SU-DHL-6 (cell line): ENCODE measurements around the gene UBE2D2.

ENCODE experiments used
- H2AFZ ChIP-seq: fragments of 200-600 bp; sonication (generic); 2 replicates; pipeline ENCODE4 v1.6.1; 2014; ENCODE audit warnings: low read depth, mild to moderate bottlenecking, moderate library complexity, mixed read lengths, antibody characterized with exemption, low read length; ENCODE audit not compliant: severe bottlenecking
- H3F3A ChIP-seq: fragments of 200-600 bp; shearing (Covaris generic); 2 replicates; pipeline ENCODE4 v1.6.0; 2016; ENCODE audit warnings: antibody characterized with exemption, mild to moderate bottlenecking; ENCODE audit not compliant: insufficient read depth
- H3K27ac ChIP-seq: fragments of 200-600 bp; sonication (generic); 2 replicates; pipeline ENCODE4 v1.5.1; 2016; ENCODE audit warnings: low read depth, mild to moderate bottlenecking, low read length, moderate library complexity, mixed read lengths
- H3K27me3 ChIP-seq: fragments of 200-600 bp; sonication (generic), shearing (Covaris generic); 2 replicates; pipeline ENCODE4 v1.6.0; 2014; ENCODE audit warnings: mild to moderate bottlenecking, low read length
- H3K36me3 ChIP-seq: fragments of 200-600 bp; sonication (generic); 2 replicates; pipeline ENCODE4 v1.6.1; 2014; ENCODE audit warnings: mild to moderate bottlenecking, low read length, mixed read lengths
- H3K4me2 ChIP-seq: fragments of 300-600, 200-600 bp; shearing (Covaris generic), sonication (generic); 2 replicates; pipeline ENCODE4 v1.6.0; 2014; ENCODE audit warnings: low read length, low read depth, mild to moderate bottlenecking; ENCODE audit not compliant: poor library complexity, severe bottlenecking
- H3K4me3 ChIP-seq: fragments of 200-600 bp; sonication (generic); 2 replicates; pipeline ENCODE4 v1.5.1; 2014; ENCODE audit warnings: antibody characterized with exemption, low read length, mild to moderate bottlenecking, mixed read lengths; ENCODE audit not compliant: insufficient read depth, poor library complexity, severe bottlenecking
- H3K79me2 ChIP-seq: fragments of 200-600 bp; sonication (generic); 2 replicates; pipeline ENCODE4 v1.6.1; 2014; ENCODE audit warnings: mild to moderate bottlenecking, low read length, moderate library complexity; ENCODE audit not compliant: insufficient read depth
- H3K9ac ChIP-seq: fragments of 200-600 bp; sonication (generic); 2 replicates; pipeline ENCODE4 v1.7.0; 2014; ENCODE audit warnings: mild to moderate bottlenecking, low read length
- H3K9me2 ChIP-seq: fragments of 200-600 bp; sonication (generic); replicated peaks from 2 replicates; pipeline ENCODE4 v1.6.1; 2014; ENCODE audit warnings: low read length; ENCODE audit not compliant: insufficient read depth
- H3K9me3 ChIP-seq: fragments of 200-600 bp; sonication (generic); 2 replicates; pipeline ENCODE4 v1.6.1; 2014; ENCODE audit warnings: low read length, mixed read lengths; ENCODE audit not compliant: insufficient read depth
- H4K20me1 ChIP-seq: fragments of 200-600 bp; sonication (generic); 2 replicates; pipeline ENCODE4 v1.6.1; 2014; ENCODE audit warnings: low read depth, mild to moderate bottlenecking, antibody characterized with exemption, low read length, moderate library complexity, mixed read lengths
- CTCF ChIP-seq: fragments of 200-600 bp; sonication (generic); IDR thresholded peaks from one replicate; pipeline ENCODE4 v1.5.1; 2017; ENCODE audit warnings: antibody characterized with exemption, mild to moderate bottlenecking, low read length, moderate library complexity; ENCODE audit not compliant: insufficient read depth, poor library complexity, severe bottlenecking
- EZH2phosphoT487 ChIP-seq: fragments of 200-600 bp; sonication (generic), shearing (Covaris generic); conservative IDR thresholded peaks from 2 replicates; pipeline ENCODE4 v1.6.1; 2018; ENCODE audit warnings: mild to moderate bottlenecking, antibody characterized with exemption, low read length, moderate library complexity, mixed read lengths

UBE2D2 gene

GRCh38 chr5:139634028-139634325 is 72.8 kb downstream of the UBE2D2 start:
- H2AFZ ChIP-seq = no peak overlapping the region
- TF ChIP-seq EZH2phosphoT487 (no peak), CTCF (no peak)
- no peaks in the 10 kb centered on the region for H3K36me3 ChIP-seq
- H3K4me2 ChIP-seq = peak overlapping the region; percentile 13
- no peaks in the 10 kb centered on the region for H3K9me2 ChIP-seq
- no peaks in the 10 kb centered on the region for H3K27me3 ChIP-seq
- no peak overlapping the region for H3K4me3 ChIP-seq
- H3K9ac ChIP-seq = no peak overlapping the region
- H3F3A ChIP-seq = peaks cover 52% of the 10 kb centered on the region
- no peaks in the 10 kb centered on the region for H3K79me2 ChIP-seq
- H4K20me1 ChIP-seq = no peaks in the 10 kb centered on the region
- peak overlapping the region; percentile 98 for H3K27ac ChIP-seq
- H3K9me3 ChIP-seq = no peaks in the 10 kb centered on the region

GRCh38 chr5:139634541-139634940 is 73.4 kb downstream of the UBE2D2 start:
- no peaks in the 10 kb centered on the region for H3K79me2 ChIP-seq
- peak overlapping the region; percentile 98 for H3K27ac ChIP-seq
- no peak overlapping the region for H3K9ac ChIP-seq
- no peak overlapping the region for H2AFZ ChIP-seq
- H3K36me3 ChIP-seq = no peaks in the 10 kb centered on the region
- H4K20me1 ChIP-seq = no peaks in the 10 kb centered on the region
- H3K4me3 ChIP-seq = no peak overlapping the region
- no peak overlapping the region for H3K4me2 ChIP-seq
- H3K27me3 ChIP-seq = no peaks in the 10 kb centered on the region
- peaks cover 48% of the 10 kb centered on the region for H3F3A ChIP-seq
- no peaks in the 10 kb centered on the region for H3K9me2 ChIP-seq
- TF ChIP-seq CTCF (no peak), EZH2phosphoT487 (no peak)
- H3K9me3 ChIP-seq = no peaks in the 10 kb centered on the region

- Histone ChIP-seq H3K9me2 (no peaks in the 10 kb centered on the region), H3K9me3 (no peaks in the 10 kb centered on the region), H2AFZ (no peak overlapping the region), H3K9ac (peak overlapping the region; percentile 52; the same call in 1 of the 2 replicates), H3F3A (peaks cover 48% of the 10 kb centered on the region), H4K20me1 (no peaks in the 10 kb centered on the region), H3K36me3 (no peaks in the 10 kb centered on the region), H3K4me3 (no peak overlapping the region), H3K4me2 (peak overlapping the region; percentile 80), H3K79me2 (no peaks in the 10 kb centered on the region), H3K27ac (peak overlapping the region; percentile 98), H3K27me3 (no peaks in the 10 kb centered on the region)
- no peak for TF ChIP-seq EZH2phosphoT487
- TF ChIP-seq CTCF = no peak
Observed at GRCh38 chr5:139635191-139635590, 74.1 kb downstream of the UBE2D2 start.
